AG04450 (cell line): ENCODE results near the gene HDAC10. TPM values are rescaled to one million over a fixed set of nuclear protein-coding genes. Genes with fewer than 3 reads are reported as not detected.

Source experiments
- CTCF ChIA-PET: fragments of 300-600, 350-600 bp; formaldehyde crosslinking; extraction: SDS; loops from one replicate; lab custom pipeline; 2022; ENCODE audit warnings: antibody characterized with exemption, inconsistent platforms; lab: Charles Lee
- POLR2A ChIA-PET: fragments of 350-600 bp; formaldehyde crosslinking; extraction: SDS; loops from one replicate; lab custom pipeline; 2021; ENCODE audit warnings: antibody characterized with exemption, inconsistent platforms; lab: Yijun Ruan, JAX
- DNase-seq: peaks from one replicate; pipeline ENCODE4 v3.0.0-alpha.2; 2011; ENCODE audit warnings: low read depth, low spot score
- H3K27ac ChIP-seq: one replicate; pipeline ENCODE4 v1.5.1; 2012; ENCODE audit warnings: low read depth, low read length, control low read depth
- H3K27me3 ChIP-seq: one replicate; pipeline ENCODE4 v1.6.0; 2012; ENCODE audit warnings: low read length; ENCODE audit not compliant: control insufficient read depth, insufficient read depth
- H3K4me3 ChIP-seq: 2 replicates; pipeline ENCODE4 v1.5.1; 2011; ENCODE audit warnings: mild to moderate bottlenecking, low read depth, low read length, control low read depth
- H3K9me3 ChIP-seq: 2 replicates; pipeline ENCODE4 v1.5.1; 2012; ENCODE audit warnings: low read length; ENCODE audit not compliant: control insufficient read depth, insufficient read depth
- polyA plus RNA-seq: library from polyadenylated mRNA; depleted of rRNA; stranded (reverse); fragments of >200 nt; gene quantifications from 2 replicates; pipeline ENCODE4 v1.2.3, GENCODE V29; 2011
- TF ChIP-seq, protein P1 (sequence below): IDR thresholded peaks from 2 replicates; pipeline ENCODE4 v1.5.1; 2011; ENCODE audit warnings: low read depth, low read length, control low read depth, inconsistent platforms

The HDAC10 gene
- polyA plus RNA-seq, 1 experiment = 7.0 TPM

DNA sequence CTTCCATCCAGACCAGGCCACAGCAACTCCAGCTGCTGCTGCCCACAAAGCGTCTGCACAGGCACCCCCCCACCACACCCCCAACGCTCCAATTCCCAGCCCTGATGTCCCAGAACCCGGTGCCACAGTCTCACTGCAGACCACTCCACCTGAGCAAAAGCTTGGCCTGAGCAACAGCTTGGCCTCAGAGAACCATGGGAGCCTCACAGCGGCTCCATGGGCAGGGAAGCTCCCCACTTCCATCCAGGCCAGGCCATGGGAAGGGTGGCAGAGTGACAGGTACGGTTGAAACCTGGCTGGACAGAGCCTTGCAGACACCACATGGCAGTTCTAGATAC lies 43.2 kb upstream of the HDAC10 start:
- DNase-seq = no peak
- POLR2A ChIA-PET = interaction anchor here (0.6 to 3.8 kb wide), 3 partner anchors 11 to 31 kb away, joined by 6 to 19 read pairs (median 9); no protein-coding TSS in a partner anchor
- TF ChIP-seq, protein P1, sequence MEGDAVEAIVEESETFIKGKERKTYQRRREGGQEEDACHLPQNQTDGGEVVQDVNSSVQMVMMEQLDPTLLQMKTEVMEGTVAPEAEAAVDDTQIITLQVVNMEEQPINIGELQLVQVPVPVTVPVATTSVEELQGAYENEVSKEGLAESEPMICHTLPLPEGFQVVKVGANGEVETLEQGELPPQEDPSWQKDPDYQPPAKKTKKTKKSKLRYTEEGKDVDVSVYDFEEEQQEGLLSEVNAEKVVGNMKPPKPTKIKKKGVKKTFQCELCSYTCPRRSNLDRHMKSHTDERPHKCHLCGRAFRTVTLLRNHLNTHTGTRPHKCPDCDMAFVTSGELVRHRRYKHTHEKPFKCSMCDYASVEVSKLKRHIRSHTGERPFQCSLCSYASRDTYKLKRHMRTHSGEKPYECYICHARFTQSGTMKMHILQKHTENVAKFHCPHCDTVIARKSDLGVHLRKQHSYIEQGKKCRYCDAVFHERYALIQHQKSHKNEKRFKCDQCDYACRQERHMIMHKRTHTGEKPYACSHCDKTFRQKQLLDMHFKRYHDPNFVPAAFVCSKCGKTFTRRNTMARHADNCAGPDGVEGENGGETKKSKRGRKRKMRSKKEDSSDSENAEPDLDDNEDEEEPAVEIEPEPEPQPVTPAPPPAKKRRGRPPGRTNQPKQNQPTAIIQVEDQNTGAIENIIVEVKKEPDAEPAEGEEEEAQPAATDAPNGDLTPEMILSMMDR = no peak
- CTCF ChIA-PET = interaction anchor here (1.0 to 1.2 kb wide), 2 partner anchors 18 to 32 kb away, joined by 3 to 4 read pairs; no protein-coding TSS in a partner anchor
- Histone ChIP-seq H3K27me3 (no peaks in the 10 kb centered on the region), H3K27ac (peak overlapping the region; percentile 94), H3K4me3 (no peak overlapping the region), H3K9me3 (no peaks in the 10 kb centered on the region; the same call in 1 of the 2 replicates)

DNA sequence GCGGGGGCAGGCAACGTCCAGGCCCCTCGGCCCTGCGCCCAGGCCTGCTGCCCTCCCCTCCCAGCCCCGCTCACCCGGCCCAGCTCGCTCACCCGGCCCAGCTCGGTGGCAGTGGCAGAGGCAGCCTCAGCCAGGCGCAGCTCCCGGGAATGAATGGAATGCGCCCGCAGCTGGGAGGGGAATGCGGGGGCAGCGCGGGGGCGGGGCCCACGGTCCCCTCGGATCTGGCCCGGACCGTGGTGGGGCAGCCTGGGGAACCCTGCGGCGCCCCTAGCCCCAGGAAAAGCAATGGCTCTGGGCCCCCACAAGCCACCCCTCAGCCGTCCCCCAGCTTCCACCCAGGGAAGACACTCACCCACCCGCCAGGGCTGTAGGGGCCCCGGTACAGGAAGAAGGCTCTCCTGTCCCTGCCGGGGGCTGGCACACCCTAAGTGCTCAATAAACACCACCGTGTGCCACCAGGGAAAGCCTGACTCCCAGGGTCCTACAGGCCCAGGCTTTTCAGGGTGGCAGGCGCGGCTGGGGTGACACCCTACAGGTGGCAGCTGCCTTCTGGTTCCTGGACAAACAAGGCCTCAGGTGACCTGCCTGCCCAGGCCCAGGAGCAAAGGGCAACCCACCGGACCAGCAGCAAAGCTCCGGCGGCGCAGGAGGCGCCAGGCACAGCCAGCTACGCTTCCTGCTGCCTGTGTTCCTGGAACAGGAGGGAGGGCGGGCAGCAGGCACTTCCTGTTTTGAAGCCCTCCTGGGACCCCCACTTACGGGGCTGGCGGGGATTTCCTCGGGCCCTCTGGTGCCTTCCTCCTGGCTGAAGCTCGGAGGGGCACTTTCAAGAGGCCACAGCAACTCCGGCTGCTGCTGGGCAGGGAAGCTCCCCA lies 42.6 kb upstream of the HDAC10 start:
- Histone ChIP-seq H3K27ac (peak overlapping the region; percentile 94), H3K27me3 (no peaks in the 10 kb centered on the region), H3K4me3 (peak overlapping the region; percentile 51), H3K9me3 (no peaks in the 10 kb centered on the region; the same call in 1 of the 2 replicates)
- TF ChIP-seq, protein P1 = no peak
- ChIA-PET POLR2A (interaction anchor here (0.6 to 3.8 kb wide), 4 partner anchors 9 to 32 kb away, joined by 4 to 19 read pairs (median 8); no protein-coding TSS in a partner anchor), CTCF (interaction anchor here (0.6 to 0.7 kb wide), 2 partner anchors 22 to 73 kb away, joined by 4 read pairs; no protein-coding TSS in a partner anchor)
- no peak for DNase-seq

DNA sequence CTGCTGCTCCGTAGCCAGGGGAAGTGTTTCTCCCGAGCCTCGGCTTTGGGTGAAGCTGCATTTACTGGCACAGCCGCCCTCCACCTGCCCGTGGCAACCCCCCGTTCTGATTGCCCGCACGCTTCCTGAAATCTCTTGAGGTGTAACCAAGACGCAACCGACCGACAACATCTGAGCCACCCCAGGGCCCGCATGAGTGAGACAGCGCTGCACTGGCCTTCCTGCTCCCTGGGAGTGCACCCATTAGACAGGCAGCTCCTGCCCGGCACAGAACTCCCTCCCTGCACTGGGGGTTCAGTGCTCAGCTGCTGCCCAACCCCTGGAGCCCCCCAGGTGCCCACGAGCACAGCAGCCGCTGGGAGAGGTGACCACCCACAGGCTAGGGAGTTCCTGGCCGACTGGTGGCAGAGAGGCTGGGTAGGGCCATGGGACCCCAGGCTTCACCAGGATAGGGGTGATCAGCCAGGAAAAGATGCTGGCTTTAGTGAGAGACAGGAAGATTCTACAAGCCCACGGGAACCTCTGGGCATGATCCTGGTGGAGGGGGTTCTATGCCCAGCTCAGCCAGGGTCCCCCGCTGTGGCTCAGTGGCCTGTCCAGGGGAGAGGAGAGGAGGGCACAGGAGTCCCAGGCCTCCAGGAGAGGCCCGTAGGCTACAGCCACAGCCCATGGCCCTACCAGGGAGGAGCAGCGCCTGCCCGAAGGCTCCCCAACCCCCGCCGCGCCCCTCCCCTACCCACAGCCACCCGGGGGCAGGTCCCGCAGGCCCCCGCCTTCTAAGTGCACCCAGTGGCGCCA lies 41.8 kb upstream of the HDAC10 start:
- H3K9me3 ChIP-seq = no peaks in the 10 kb centered on the region; the same call in 1 of the 2 replicates
- ChIA-PET POLR2A (interaction anchor here (1.2 to 3.8 kb wide), 3 partner anchors 10 to 13 kb away, joined by 4 to 19 read pairs (median 9); no protein-coding TSS in a partner anchor), CTCF (interaction anchor here (0.6 to 0.8 kb wide), 4 partner anchors 21 to 74 kb away, joined by 3 to 4 read pairs (median 4); no protein-coding TSS in a partner anchor)
- peak overlapping the region; percentile 80 for H3K27ac ChIP-seq
- no peak for DNase-seq
- H3K4me3 ChIP-seq = peak overlapping the region; percentile 51
- TF ChIP-seq, protein P1 = no peak
- H3K27me3 ChIP-seq = no peaks in the 10 kb centered on the region

DNA sequence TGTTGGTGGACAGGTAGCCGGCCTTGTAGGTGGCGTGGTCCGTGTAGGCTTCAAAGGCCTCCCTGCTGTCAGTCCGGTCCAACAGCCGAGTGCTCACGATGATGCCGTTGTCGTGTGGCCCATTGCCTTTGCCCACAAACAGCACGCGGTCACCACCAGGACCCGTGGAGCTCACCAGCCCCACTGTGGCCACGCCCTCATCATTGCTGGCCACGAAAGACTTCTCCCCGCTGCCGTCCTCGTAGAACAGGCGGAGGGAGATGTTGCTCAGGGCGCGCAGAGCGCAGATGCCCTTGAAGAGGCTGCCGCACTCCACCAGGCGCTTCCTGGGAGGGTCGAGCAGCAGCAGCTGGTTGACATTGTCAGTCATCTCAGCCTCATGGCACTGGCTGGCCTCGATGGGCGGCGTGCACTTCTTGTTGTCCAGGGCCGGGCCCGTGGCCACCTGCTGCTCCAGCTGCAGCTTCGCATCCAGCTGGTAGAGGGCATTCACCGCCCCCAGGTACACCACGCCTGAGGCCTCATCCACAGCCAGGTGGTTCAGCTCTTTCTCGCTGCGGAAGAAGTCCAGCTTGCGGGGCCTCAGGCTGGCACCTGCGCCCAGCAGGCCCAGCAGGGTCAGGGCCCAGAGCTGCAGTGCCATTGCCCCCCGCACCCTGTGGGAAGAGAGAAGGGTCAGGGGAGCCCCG lies 39.0 kb upstream of the HDAC10 start:
- TF ChIP-seq, protein P1 = no peak
- Histone ChIP-seq H3K9me3 (no peaks in the 10 kb centered on the region; the same call in 1 of the 2 replicates), H3K4me3 (no peak overlapping the region), H3K27me3 (no peaks in the 10 kb centered on the region), H3K27ac (no peak overlapping the region)
- ChIA-PET POLR2A (no interaction called here), CTCF (no interaction called here)
- no peak for DNase-seq
